Kidney tubule cell (primary cell): ENCODE data around the gene CRY2.
"Not testable (repeated sequence)": the region's sequence is repeated elsewhere in the genome, so short reads cannot be mapped to it uniquely, and the experiment has no call there.

Source experiments
- DNase-seq: peaks from one replicate; pipeline ENCODE4 v3.0.0-alpha.2; 2018; ENCODE audit warnings: low spot score

The CRY2 gene

DNA sequence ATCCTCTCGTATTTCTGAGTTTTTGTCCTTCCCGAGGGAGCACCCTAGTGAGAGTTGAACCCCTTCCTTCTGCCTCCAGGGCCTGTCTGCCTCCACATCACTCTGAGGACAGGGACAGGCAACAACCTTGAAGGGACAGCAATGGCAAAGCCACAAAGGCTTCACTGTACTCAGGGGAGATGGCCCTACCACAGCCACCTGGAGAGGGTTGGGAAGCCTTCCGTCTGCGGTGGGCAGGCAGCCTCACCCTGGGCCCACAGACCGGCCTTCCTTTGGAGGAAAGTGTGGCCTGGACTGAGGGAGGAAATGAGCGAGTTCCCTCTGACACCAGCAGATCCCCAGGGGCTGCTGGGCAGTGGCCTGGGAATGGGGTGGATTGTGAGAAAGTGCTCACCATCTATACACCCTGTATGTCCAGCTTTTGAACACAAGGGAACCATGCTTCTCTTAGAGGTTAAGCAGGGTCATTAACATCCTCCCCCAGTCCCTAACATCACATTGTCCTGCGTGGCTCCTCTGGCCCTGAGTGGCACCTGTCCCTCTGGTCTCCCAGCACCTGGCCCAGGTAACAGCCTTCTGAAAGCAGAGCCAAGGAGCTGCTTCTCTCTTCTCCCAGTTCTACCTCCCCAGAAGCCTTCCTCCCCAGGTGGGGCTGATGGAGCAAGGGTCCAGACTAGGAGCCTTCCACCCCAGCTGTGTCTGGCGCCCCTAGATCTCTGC lies 35.5 kb upstream of the CRY2 start:
- no peak for DNase-seq

DNA sequence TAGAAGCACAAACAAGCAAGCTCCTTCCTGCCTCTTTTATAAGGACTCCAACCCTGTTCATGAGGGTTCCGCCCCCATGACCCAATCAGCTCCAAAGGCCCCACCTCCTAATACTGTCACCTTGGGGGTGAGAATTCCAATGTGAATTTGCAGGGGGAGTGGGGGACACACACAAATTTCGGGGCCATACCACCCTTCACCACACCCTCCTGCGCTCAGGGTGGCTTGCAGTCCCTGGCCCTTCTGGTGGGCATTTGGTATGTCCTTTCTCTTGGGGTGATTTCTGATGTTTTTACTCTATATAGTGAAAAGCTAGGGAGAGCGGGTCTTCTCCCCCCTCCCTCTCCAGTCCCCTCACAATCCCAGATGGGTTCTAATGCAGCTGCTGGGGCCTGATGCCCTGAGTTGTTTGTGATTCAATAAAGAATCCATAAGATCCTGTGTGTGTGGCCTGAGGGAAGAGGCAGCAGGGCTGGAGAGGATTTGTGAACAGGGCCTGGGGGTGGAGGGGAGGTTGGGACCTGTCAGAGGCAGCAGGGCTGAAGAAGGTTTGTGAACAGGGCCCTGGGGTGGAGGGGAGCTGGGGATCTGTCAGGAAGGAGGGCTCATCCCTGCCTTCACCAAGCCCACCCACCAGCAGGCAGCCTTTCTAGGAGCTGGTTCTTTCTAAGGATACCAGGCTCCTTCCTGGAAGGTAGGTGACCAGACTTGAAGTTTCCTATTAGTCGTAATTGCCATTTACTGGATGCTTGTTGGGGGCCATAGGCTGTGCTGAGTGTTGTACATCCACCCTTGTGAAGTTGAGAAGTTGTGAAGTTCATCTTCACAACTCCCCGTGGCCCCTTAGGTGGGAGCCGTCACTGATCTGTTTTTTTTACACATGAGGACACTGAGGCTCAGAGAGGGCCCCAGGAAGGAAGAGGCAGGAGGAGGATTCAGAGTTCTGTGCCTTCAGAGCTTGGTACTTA lies 34.4 kb upstream of the CRY2 start:
- no peak for DNase-seq

DNA sequence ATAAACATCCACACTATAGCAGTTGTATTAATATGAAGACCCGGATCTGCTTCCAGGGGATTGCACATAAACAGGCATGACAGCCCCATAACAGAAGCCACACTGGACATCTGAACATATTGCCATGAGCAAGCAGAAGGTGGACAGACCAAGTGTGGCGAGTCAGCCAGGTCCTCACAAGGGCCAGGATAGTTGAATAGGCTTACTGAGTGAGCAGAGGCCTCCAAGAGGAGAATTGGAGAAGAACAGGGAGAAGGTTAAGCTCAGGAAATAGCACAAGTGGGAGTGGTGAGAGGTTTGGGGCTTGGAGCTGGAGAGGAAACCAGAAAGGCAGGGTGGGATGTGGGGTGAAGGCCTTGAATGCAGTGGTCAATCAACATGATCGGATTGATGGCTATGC lies 31.5 kb upstream of the CRY2 start:
- peak; percentile 54 for DNase-seq

GRCh38 chr11:45816614-45817013 lies 30.7 kb upstream of the CRY2 start:
- DNase-seq = no peak

GRCh38 chr11:45817191-45817590 lies 30.1 kb upstream of the CRY2 start:
- DNase-seq = no peak

DNA sequence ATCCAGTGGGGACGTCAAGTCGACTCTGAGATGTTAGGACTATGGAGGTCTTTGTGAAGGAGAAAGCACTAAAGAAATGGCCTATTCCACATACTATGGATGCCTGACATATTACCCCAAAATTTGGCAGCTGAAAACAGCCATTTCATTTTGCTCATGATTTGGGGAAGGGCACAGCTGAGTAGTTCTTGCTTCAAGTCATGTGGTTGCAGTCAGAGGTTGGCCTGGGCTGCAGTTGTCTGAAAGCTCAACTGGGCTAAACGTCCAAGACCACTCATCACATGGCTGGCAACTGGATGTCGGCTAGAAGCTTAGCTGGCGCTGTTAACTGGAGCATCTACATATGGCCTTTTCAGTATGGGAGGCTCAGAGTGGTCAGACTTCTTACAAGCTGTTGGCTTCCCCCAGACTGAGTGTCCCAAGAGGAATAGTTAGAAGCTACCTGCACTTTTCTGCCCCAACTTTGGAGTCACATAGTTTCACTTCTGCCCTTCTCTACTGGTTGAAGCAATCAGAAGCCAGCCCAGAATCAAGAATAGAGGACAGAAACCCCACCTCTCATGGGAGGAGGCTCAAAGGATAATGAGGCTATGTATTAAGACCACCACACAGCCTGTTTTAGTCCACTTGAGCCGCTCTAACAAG lies 28.2 kb upstream of the CRY2 start:
- no peak for DNase-seq

- DNase-seq = no peak
Observed at GRCh38 chr11:45820211-45820857, 26.9 kb upstream of the CRY2 start.

DNA sequence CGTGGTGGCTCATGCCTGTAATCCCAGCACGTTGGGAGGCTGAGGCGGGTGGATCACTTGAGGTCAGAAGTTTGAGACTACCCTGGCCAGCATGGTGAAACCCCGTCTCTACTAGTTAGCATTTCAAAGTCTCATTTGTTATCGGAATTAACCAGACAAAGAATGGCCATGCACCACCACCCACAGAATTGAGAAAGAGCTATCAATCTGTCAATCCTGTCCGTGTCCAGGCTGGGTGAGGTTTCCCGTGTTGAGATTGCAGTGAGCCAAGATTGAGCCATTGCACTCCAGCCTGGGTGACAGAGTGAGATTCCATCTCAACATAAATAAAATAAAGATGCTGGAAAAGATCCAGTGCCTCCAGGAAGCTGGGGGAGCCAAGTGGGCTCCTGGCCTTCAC lies 20.8 kb upstream of the CRY2 start:
- DNase-seq = not testable (repeated sequence)

GRCh38 chr11:45827123-45827522 lies 20.2 kb upstream of the CRY2 start:
- DNase-seq = no peak

- no peak for DNase-seq
Observed at GRCh38 chr11:45828996-45829395, 18.3 kb upstream of the CRY2 start.

DNA sequence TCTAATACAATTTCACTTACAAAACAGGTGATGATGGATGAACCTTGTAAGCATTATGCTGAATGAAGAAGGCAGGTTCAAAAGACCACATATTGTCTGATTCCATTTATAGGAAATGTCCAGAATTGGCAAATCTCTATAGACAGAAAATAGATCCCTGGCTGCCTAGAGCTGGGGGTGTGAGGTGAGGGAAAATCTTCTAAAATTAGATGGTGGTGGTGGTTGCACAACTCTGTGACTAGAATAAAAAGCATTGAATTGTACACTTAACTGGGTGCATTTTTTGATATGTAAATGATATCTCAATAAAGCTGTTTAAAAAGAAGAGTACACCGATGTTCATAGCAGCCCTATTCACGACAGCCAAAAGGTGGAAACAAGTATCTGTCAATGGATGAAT lies 16.7 kb upstream of the CRY2 start:
- no peak for DNase-seq

DNA sequence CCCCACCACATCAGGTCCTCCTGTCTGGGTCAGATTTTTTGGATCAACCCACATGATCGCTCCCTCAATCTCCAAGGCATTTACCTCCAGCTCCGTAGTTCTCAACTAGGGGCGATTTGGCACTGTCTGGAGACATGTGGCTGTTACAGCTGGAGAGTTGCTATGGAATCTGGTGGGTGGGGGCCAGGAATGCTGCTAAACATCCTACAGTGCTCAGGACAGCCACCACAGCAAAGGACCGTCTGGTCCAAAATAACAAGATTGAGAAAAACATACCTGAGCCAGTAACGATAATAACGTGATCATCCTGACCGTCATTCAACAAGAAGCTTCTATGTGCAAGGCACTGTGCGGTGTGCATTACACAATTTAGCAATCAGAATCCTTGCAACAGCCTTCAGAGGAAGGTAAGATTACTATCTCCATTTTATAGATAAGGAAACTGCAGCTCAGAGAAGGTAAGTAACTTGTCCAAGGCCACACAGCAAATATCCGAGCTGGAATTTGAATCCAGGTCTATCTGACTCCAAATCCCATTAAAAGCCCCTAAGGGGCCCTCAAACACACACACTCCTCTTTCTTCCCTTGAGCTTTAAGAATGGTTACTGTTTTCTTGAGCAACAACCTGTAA lies 14.3 kb upstream of the CRY2 start:
- no peak for DNase-seq

DNA sequence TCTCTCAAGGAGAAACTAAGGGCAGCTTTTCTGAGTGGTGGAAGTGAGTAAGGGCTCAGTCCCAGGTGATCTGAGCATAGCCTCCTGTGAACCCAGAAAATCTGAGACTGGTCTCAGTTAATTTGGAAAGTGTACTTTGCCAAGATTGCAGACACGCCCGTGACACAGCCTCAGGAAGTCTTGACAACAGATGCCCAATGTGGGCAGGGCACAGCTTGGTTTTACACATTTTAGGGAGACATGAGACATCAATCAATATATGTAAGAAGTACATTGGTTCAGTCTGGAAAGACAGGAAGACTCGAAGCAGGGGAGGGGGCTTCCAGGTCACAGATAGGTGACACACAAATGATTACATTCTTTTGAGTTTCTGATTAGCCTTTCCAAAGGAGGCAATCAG lies 13.5 kb upstream of the CRY2 start:
- DNase-seq = no peak

DNA sequence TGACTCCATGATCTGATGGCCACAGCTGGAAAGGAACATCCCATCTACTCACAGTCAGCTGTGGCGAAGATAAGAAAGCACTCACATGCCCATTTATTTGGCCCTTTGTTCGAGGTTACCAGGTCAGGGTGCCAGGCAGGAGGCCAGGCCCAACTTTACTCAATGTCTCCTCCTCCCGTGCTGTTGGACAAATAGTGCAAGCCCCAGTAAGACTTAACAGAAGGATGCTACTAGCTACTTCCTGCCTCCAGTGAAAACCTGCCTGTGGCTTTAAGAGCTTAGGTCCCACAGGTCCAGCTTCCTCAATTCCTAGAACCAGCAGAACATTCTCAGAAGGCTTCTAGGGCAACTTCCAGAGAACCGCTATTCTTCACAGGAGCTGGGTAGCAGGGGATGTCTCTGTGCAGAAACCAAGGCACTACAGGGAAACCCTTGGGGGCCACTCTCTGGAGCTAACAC lies 12.9 kb upstream of the CRY2 start:
- DNase-seq = no peak

DNA sequence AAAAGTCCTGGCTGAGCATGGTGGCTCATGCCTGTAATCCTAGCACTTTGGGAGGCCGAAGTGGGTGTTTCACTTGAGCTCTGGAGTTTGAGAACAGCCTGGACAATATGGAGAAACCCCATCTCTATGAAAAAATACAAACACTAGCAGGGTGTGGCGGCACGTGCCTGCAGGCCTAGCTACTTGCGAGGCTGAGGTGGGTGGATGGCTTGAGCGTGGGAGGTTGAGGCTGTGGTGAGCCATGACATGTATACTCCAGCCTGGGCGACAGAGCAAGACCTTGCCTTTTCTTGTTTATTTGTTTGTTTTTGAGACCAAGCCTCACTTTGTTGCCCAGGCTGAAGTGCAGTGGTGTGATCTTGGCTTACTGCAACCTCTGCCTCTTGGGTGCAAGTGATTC lies 8.1 kb upstream of the CRY2 start:
- no peak for DNase-seq

GRCh38 chr11:45840251-45840650 lies 7.0 kb upstream of the CRY2 start:
- not testable (repeated sequence) for DNase-seq

GRCh38 chr11:45843158-45843924 lies 3.9 kb upstream of the CRY2 start:
- peak; percentile 90 for DNase-seq

- no peak for DNase-seq
Observed at GRCh38 chr11:45844822-45845578, 2.3 kb upstream of the CRY2 start.

GRCh38 chr11:45846174-45846675 lies 1.1 kb upstream of the CRY2 start:
- no peak for DNase-seq

GRCh38 chr11:45847911-45848316 lies 639 bp downstream of the CRY2 start:
- peak; percentile 63 for DNase-seq
